GM23338 (cell line): ENCODE data around the gene SLC66A2. TPM values are rescaled to one million over a fixed set of nuclear protein-coding genes. Genes with fewer than 3 reads are reported as not detected.

Experiments
- ATAC-seq: fragments of 200-7000 bp; cut with Tn5 transposase; 3 replicates; pipeline ENCODE4 v1.9.1; 2020
- DNase-seq: peaks from one replicate; pipeline ENCODE4 v3.0.0-alpha.2; 2015; ENCODE audit warnings: low spot score
- H2AFZ ChIP-seq: fragments of 200-600 bp; sonication (generic); 2 replicates; pipeline ENCODE4 v1.8.0; 2016; ENCODE audit warnings: antibody characterized with exemption, mild to moderate bottlenecking, moderate library complexity
- H3F3A ChIP-seq: fragments of 200-600 bp; sonication (generic); replicated peaks from 2 replicates; pipeline ENCODE4 v1.8.0; 2017; ENCODE audit warnings: antibody characterized with exemption, mixed run types, low read depth
- H3K27ac ChIP-seq: fragments of 200-600 bp; sonication (generic); 2 replicates; pipeline ENCODE4 v1.6.1; 2016; ENCODE audit warnings: low read depth
- H3K27me3 ChIP-seq: fragments of 200-600 bp; sonication (generic); 2 replicates; pipeline ENCODE4 v1.8.0; 2016; ENCODE audit warnings: mild to moderate bottlenecking, mixed run types, moderate library complexity; ENCODE audit not compliant: insufficient read depth
- H3K36me3 ChIP-seq: fragments of 200-600 bp; sonication (generic); 2 replicates; pipeline ENCODE4 v1.8.0; 2016; ENCODE audit warnings: mild to moderate bottlenecking; ENCODE audit not compliant: insufficient read depth
- H3K4me1 ChIP-seq: fragments of 200-600 bp; sonication (generic); 2 replicates; pipeline ENCODE4 v1.8.0; 2016; ENCODE audit warnings: mild to moderate bottlenecking, moderate library complexity; ENCODE audit not compliant: insufficient read depth
- H3K4me2 ChIP-seq: fragments of 200-600 bp; sonication (generic); 2 replicates; pipeline ENCODE4 v1.7.1; 2017; ENCODE audit warnings: mixed run types
- H3K4me3 ChIP-seq: fragments of 200-600 bp; sonication (generic); 2 replicates; pipeline ENCODE4 v1.6.1; 2016; ENCODE audit warnings: mixed run types
- H3K79me2 ChIP-seq: fragments of 200-600 bp; sonication (generic); replicated peaks from 2 replicates; pipeline ENCODE4 v1.8.0; 2017; ENCODE audit warnings: mild to moderate bottlenecking; ENCODE audit not compliant: insufficient read depth
- H3K9me2 ChIP-seq: fragments of 200-600 bp; sonication (generic); 2 replicates; pipeline ENCODE4 v1.8.0; 2017; ENCODE audit not compliant: insufficient read depth
- H4K20me1 ChIP-seq: fragments of 200-600 bp; sonication (generic); replicated peaks from 2 replicates; pipeline ENCODE4 v1.8.0; 2017; ENCODE audit warnings: mild to moderate bottlenecking; ENCODE audit not compliant: insufficient read depth
- H3K27ac Mint-ChIP-seq: 2 replicates; pipeline ENCODE4 v1.8.0; 2020; ENCODE audit warnings: inconsistent platforms, mild to moderate bottlenecking, moderate library complexity, mixed read lengths
- H3K27me3 Mint-ChIP-seq: 3 replicates; pipeline ENCODE4 v1.8.0; 2022; ENCODE audit warnings: low read depth, mild to moderate bottlenecking, moderate library complexity, mixed read lengths, inconsistent platforms; ENCODE audit not compliant: insufficient read depth, poor library complexity
- H3K36me3 Mint-ChIP-seq: 3 replicates; pipeline ENCODE4 v1.8.0; 2021; ENCODE audit warnings: low read depth, mild to moderate bottlenecking, inconsistent platforms, moderate library complexity, mixed read lengths
- H3K4me1 Mint-ChIP-seq: 3 replicates; pipeline ENCODE4 v1.8.0; 2020; ENCODE audit warnings: mild to moderate bottlenecking, inconsistent platforms, mixed read lengths
- H3K4me3 Mint-ChIP-seq: 3 replicates; pipeline ENCODE4 v1.8.0; 2021; ENCODE audit warnings: moderate library complexity, mild to moderate bottlenecking, inconsistent platforms, mixed read lengths
- H3K9me3 Mint-ChIP-seq: 3 replicates; pipeline ENCODE4 v1.8.0; 2020; ENCODE audit warnings: moderate library complexity, mild to moderate bottlenecking, inconsistent platforms, mixed read lengths
- CREB1 ChIP-seq: fragments of 250-450 bp; sonication (Bioruptor Pico); IDR thresholded peaks from 2 replicates; pipeline ENCODE4 v1.5.0; 2020; ENCODE audit warnings: low read depth, mild to moderate bottlenecking, moderate library complexity
- CTCF ChIP-seq, 2 experiments: fragments of 200-600 bp in 1 of 2; sonication (generic) in 1 of 2; conservative IDR thresholded peaks; 2 replicates each; pipeline versions ENCODE4 v1.5.1 to v1.6.1; 2016 to 2017; ENCODE audit warnings: antibody characterized with exemption in 2 of 2, low read depth in 2 of 2, mild to moderate bottlenecking in 2 of 2, moderate library complexity in 1 of 2
- ETS1 ChIP-seq: IDR thresholded peaks from 2 replicates; pipeline ENCODE4 v1.6.1; 2016; ENCODE audit warnings: antibody characterized with exemption
- EZH2 ChIP-seq: fragments of 200-600 bp; sonication (generic); IDR thresholded peaks from one replicate; pipeline ENCODE4 v1.8.0; 2017; ENCODE audit warnings: antibody characterized with exemption, mild to moderate bottlenecking, low read depth; ENCODE audit not compliant: unreplicated experiment
- EZH2phosphoT487 ChIP-seq: fragments of 200-600 bp; sonication (generic); IDR thresholded peaks from one replicate; pipeline ENCODE4 v1.8.1; 2018; ENCODE audit warnings: antibody characterized with exemption; ENCODE audit not compliant: unreplicated experiment
- JUNB ChIP-seq: IDR thresholded peaks from one replicate; pipeline ENCODE4 v1.6.1; 2016; ENCODE audit warnings: antibody characterized with exemption; ENCODE audit not compliant: unreplicated experiment
- NANOG ChIP-seq: IDR thresholded peaks from 2 replicates; pipeline ENCODE4 v1.6.1; 2016; ENCODE audit warnings: antibody characterized with exemption, borderline replicate concordance
- POLR2AphosphoS5 ChIP-seq: IDR thresholded peaks from 2 replicates; pipeline ENCODE4 v1.6.1; 2016; ENCODE audit warnings: antibody characterized with exemption, low read depth
- REST ChIP-seq: IDR thresholded peaks from one replicate; pipeline ENCODE4 v1.6.1; 2018; ENCODE audit warnings: antibody characterized with exemption; ENCODE audit not compliant: unreplicated experiment
- STAT1 ChIP-seq: IDR thresholded peaks from one replicate; pipeline ENCODE4 v1.6.1; 2016; ENCODE audit warnings: antibody characterized with exemption; ENCODE audit not compliant: unreplicated experiment
- ZNF114 ChIP-seq: fragments of 250-450 bp; sonication (Bioruptor Pico); IDR thresholded peaks from 2 replicates; pipeline ENCODE4 v1.5.0; 2020; ENCODE audit warnings: mild to moderate bottlenecking, moderate library complexity
- ZNF331 ChIP-seq: fragments of 250-450 bp; sonication (Bioruptor Pico); IDR thresholded peaks from 2 replicates; pipeline ENCODE4 v1.5.0; 2020; ENCODE audit warnings: low read depth, mild to moderate bottlenecking, moderate library complexity
- ZNF462 ChIP-seq: fragments of 250-450 bp; sonication (Bioruptor Pico); IDR thresholded peaks from 2 replicates; pipeline ENCODE4 v1.5.0; 2020; ENCODE audit warnings: mild to moderate bottlenecking, moderate library complexity
- polyA plus RNA-seq: library from polyadenylated mRNA; unstranded; fragments of >200 nt; fragmentation: Nextera tagmentation; extraction: Ambion mirVana; gene quantifications from 2 replicates; pipeline ENCODE4 v1.2.1, GENCODE V29; 2016
- total RNA-seq: library from RNA; depleted of rRNA; stranded (reverse); fragments of >200 nt; shearing (Covaris generic); gene quantifications from 2 replicates; pipeline ENCODE4 v1.2.3, GENCODE V29; 2014

The SLC66A2 gene
- total and polyA plus RNA-seq, 2 experiments from 2014 or later: 4.0 to 18.1 TPM

- DNase-seq (peak; percentile 87), ATAC-seq (peak; percentile 92)
- Histone ChIP-seq H3K79me2 (peaks cover 46% of the 10 kb centered on the region), H3K4me1 (peaks cover 20% of the 10 kb centered on the region), H3K36me3 (peaks cover 8% of the 10 kb centered on the region), H3K9me2 (no peaks in the 10 kb centered on the region), H3K4me2 (peak within 1 kb of the TSS; percentile 79), H3K4me3 (peak within 1 kb of the TSS; percentile 89), H3F3A (no peaks in the 10 kb centered on the region), H2AFZ (peak within 1 kb of the TSS; percentile 78), H4K20me1 (peaks cover 21% of the 10 kb centered on the region), H3K27ac (peak within 1 kb of the TSS; percentile 89; the same call in 1 of the 2 replicates), H3K27me3 (no peaks in the 10 kb centered on the region)
- Mint-ChIP-seq H3K9me3 (no peaks in the 10 kb centered on the region; the same call in 2 of the 3 replicates), H3K4me1 (peaks cover 26% of the 10 kb centered on the region), H3K4me3 (peak within 1 kb of the TSS; percentile 96), H3K27ac (peak within 1 kb of the TSS; percentile 96), H3K36me3 (peaks cover 25% of the 10 kb centered on the region), H3K27me3 (peaks cover 3% of the 10 kb centered on the region)
- TF ChIP-seq ZNF114 (CRISPR knock-in tag) (no peak), CREB1 (peak; percentile 91), ZNF331 (no peak), NANOG (no peak), REST (no peak), STAT1 (no peak), JUNB (no peak), POLR2AphosphoS5 (peak; percentile 92), EZH2phosphoT487 (no peak), ETS1 (peak; percentile 60; the same call in 1 of the 2 replicates), EZH2 (no peak), CTCF (conservative IDR thresholded peaks at IDR 0.05; ENCODE audit: low read depth in 2 of 2) (no peak), ZNF462 (CRISPR knock-in tag) (no peak)
Observed at GRCh38 chr18:79988451-79989194, 37.2 kb upstream of the SLC66A2 start, which contains the start of gene TXNL4A. TSS of gene TXNL4A (minus strand) at chr18:79988563. CDS start at chr18:79988392, 171 bp downstream.
